SK-N-MC (cell line): ENCODE results near the gene LYAR.

Experiments used
- DNase-seq: peaks from one replicate; pipeline ENCODE4 v3.0.0-alpha.2; 2011; ENCODE audit warnings: low read depth, low spot score
- H3K27ac ChIP-seq: fragments of 200-600 bp; sonication (generic); 2 replicates; pipeline ENCODE4 v1.5.1; 2016; ENCODE audit warnings: mixed run types
- H3K36me3 ChIP-seq: fragments of 200-600 bp; sonication (generic); 2 replicates; pipeline ENCODE4 v1.6.1; 2017; ENCODE audit warnings: antibody characterized with exemption, low read length, mixed read lengths; ENCODE audit not compliant: insufficient read depth
- H3K4me3 ChIP-seq: fragments of 200-600 bp; sonication (generic); 2 replicates; pipeline ENCODE4 v1.5.1; 2016
- H3K9ac ChIP-seq: fragments of 200-600 bp; sonication (generic); 2 replicates; pipeline ENCODE4 v1.8.0; 2017; ENCODE audit warnings: mixed run types, mixed read lengths; ENCODE audit not compliant: insufficient read length
- H3K9me3 ChIP-seq: fragments of 200-600 bp; sonication (generic); 2 replicates; pipeline ENCODE4 v1.6.1; 2017; ENCODE audit warnings: low read depth, mild to moderate bottlenecking, antibody characterized with exemption, low read length, moderate library complexity, mixed read lengths
- EZH2 ChIP-seq: fragments of 200-600 bp; sonication (generic); IDR thresholded peaks from one replicate; pipeline ENCODE4 v1.6.1; 2017; ENCODE audit warnings: antibody characterized with exemption
- FOXP2 ChIP-seq: optimal IDR thresholded peaks from 2 replicates; pipeline ENCODE3; 2011; ENCODE audit warnings: mild to moderate bottlenecking, moderate library complexity; ENCODE audit not compliant: insufficient read depth; ENCODE audit errors: extremely low read length, control extremely low read depth
- POLR2AphosphoS5 ChIP-seq: IDR thresholded peaks from 2 replicates; pipeline ENCODE4 v1.6.1; 2012; ENCODE audit warnings: mild to moderate bottlenecking, low read depth, low read length, borderline replicate concordance

The LYAR gene

GRCh38 chr4:4289941-4290850 is at the start of gene LYAR, which contains the start of gene ZBTB49:
TSS of gene LYAR (minus strand) at chr4:4290154. CDS start at chr4:4283742, 6,412 bp downstream.
TSS of gene ZBTB49 (plus strand) at chr4:4290251. CDS start at chr4:4299946, 9,695 bp downstream.
- Histone ChIP-seq H3K27ac (no peak within 1 kb of the TSS), H3K9ac (peak within 1 kb of the TSS; percentile 97), H3K36me3 (peaks cover 19% of the 10 kb centered on the region), H3K9me3 (no peaks in the 10 kb centered on the region), H3K4me3 (peak within 1 kb of the TSS; percentile 99)
- DNase-seq = peak; percentile 16
- TF ChIP-seq EZH2 (no peak), FOXP2 (no peak), POLR2AphosphoS5 (peak; percentile 99)

GRCh38 chr4:4339504-4340085 is 49.6 kb upstream of the LYAR start:
- no peak for DNase-seq
- Histone ChIP-seq H3K27ac (no peak overlapping the region), H3K9me3 (no peaks in the 10 kb centered on the region), H3K4me3 (no peak overlapping the region), H3K36me3 (no peaks in the 10 kb centered on the region), H3K9ac (no peak overlapping the region)
- TF ChIP-seq EZH2 (no peak), POLR2AphosphoS5 (no peak), FOXP2 (no peak)

- H3K27ac ChIP-seq = no peak overlapping the region
- TF ChIP-seq FOXP2 (no peak), EZH2 (no peak), POLR2AphosphoS5 (no peak)
- no peak overlapping the region for H3K9ac ChIP-seq
- no peaks in the 10 kb centered on the region for H3K9me3 ChIP-seq
- DNase-seq = no peak
- no peaks in the 10 kb centered on the region for H3K36me3 ChIP-seq
- H3K4me3 ChIP-seq = no peak overlapping the region
Observed at GRCh38 chr4:4338210-4339001, 48.5 kb upstream of the LYAR start.

GRCh38 chr4:4334798-4335520 is 45.0 kb upstream of the LYAR start:
- TF ChIP-seq FOXP2 (no peak), EZH2 (no peak), POLR2AphosphoS5 (no peak)
- H3K9me3 ChIP-seq = no peaks in the 10 kb centered on the region
- H3K27ac ChIP-seq = no peak overlapping the region
- H3K9ac ChIP-seq = no peak overlapping the region
- DNase-seq = no peak
- no peaks in the 10 kb centered on the region for H3K36me3 ChIP-seq
- H3K4me3 ChIP-seq = no peak overlapping the region

GRCh38 chr4:4333265-4333706 is 43.3 kb upstream of the LYAR start:
- no peak overlapping the region for H3K9ac ChIP-seq
- no peaks in the 10 kb centered on the region for H3K9me3 ChIP-seq
- no peak for TF ChIP-seq POLR2AphosphoS5
- TF ChIP-seq EZH2 = no peak
- TF ChIP-seq FOXP2 = no peak
- H3K36me3 ChIP-seq = no peaks in the 10 kb centered on the region
- DNase-seq = no peak
- no peak overlapping the region for H3K27ac ChIP-seq
- no peak overlapping the region; the same call in 1 of the 2 replicates for H3K4me3 ChIP-seq

GRCh38 chr4:4332529-4332928 is 42.6 kb upstream of the LYAR start:
- no peak overlapping the region for H3K9ac ChIP-seq
- DNase-seq = no peak
- no peak overlapping the region for H3K4me3 ChIP-seq
- no peaks in the 10 kb centered on the region for H3K36me3 ChIP-seq
- TF ChIP-seq POLR2AphosphoS5 (no peak), EZH2 (no peak), FOXP2 (no peak)
- no peak overlapping the region for H3K27ac ChIP-seq
- no peaks in the 10 kb centered on the region for H3K9me3 ChIP-seq

GRCh38 chr4:4330794-4331193 is 40.8 kb upstream of the LYAR start:
- H3K4me3 ChIP-seq = no peak overlapping the region
- no peak overlapping the region for H3K9ac ChIP-seq
- DNase-seq = no peak
- H3K36me3 ChIP-seq = no peaks in the 10 kb centered on the region
- no peaks in the 10 kb centered on the region for H3K9me3 ChIP-seq
- H3K27ac ChIP-seq = no peak overlapping the region
- no peak for TF ChIP-seq EZH2
- no peak for TF ChIP-seq FOXP2
- TF ChIP-seq POLR2AphosphoS5 = no peak

- TF ChIP-seq EZH2 = no peak
- TF ChIP-seq POLR2AphosphoS5 = no peak
- no peak for DNase-seq
- Histone ChIP-seq H3K27ac (no peak overlapping the region), H3K36me3 (no peaks in the 10 kb centered on the region), H3K9me3 (no peaks in the 10 kb centered on the region), H3K9ac (no peak overlapping the region), H3K4me3 (no peak overlapping the region)
Observed at GRCh38 chr4:4329496-4329895, 39.5 kb upstream of the LYAR start.
